Ovary (tissue), 9 donors: ENCODE data around the gene PDSS2. TPM values are rescaled to one million over a fixed set of nuclear protein-coding genes. Genes with fewer than 3 reads are reported as not detected.

Source experiments
- DNase-seq, 5 donors: peaks; one replicate each; pipeline ENCODE4 v3.0.0-alpha.2; 2019 to 2020
- H3K27ac ChIP-seq, 2 donors: fragments of 200-600 bp; one replicate each; pipeline versions ENCODE4 v1.5.1 to v1.8.0; 2019 to 2022
- H3K27me3 ChIP-seq: fragments of 200-600 bp; one replicate; pipeline ENCODE4 v1.8.0; 2022
- H3K36me3 ChIP-seq: fragments of 200-600 bp; sonication (generic); one replicate; pipeline ENCODE4 v1.5.1; 2019
- H3K4me1 ChIP-seq: one replicate; pipeline ENCODE4 v1.8.1; 2013; ENCODE audit warnings: mild to moderate bottlenecking, moderate library complexity; ENCODE audit not compliant: insufficient read depth
- H3K4me3 ChIP-seq: fragments of 200-600 bp; sonication (generic); one replicate; pipeline ENCODE4 v1.5.1; 2017
- H3K9me3 ChIP-seq, 2 donors: fragments of 200-600 bp in 1 of 2; sonication (generic) in 1 of 2; one replicate each; pipeline versions ENCODE4 v1.5.1 to v1.8.1; 2013 to 2019; ENCODE audit warnings: mild to moderate bottlenecking in 1 of 2, moderate library complexity in 1 of 2
- CTCF ChIP-seq, 3 donors: fragments of 450-650 bp in 2 of 3; fragments of 200-600 bp in 1 of 3; IDR thresholded peaks; one replicate each; pipeline versions ENCODE4 v1.5.1 to v1.8.0; 2016 to 2022; ENCODE audit warnings: antibody characterized with exemption in 3 of 3, mild to moderate bottlenecking in 1 of 3
- EP300 ChIP-seq: sonication (generic); formaldehyde crosslinking; IDR thresholded peaks from one replicate; pipeline ENCODE4 v1.6.1; 2017; ENCODE audit warnings: antibody characterized with exemption
- POLR2A ChIP-seq: fragments of 450-650 bp; IDR thresholded peaks from one replicate; pipeline ENCODE4 v1.6.1; 2017; ENCODE audit warnings: antibody characterized with exemption, mild to moderate bottlenecking, moderate library complexity
- WGBS, 3 donors: extraction: QIAGEN DNeasy Blood & Tissue Kit in 1 of 3; methylation state at CpG; one replicate each; pipeline versions ENCODE4 v1.1.5 to v1.1.7; 2013 to 2017; 5-methylcytosine and 5-hydroxymethylcytosine counted together
- intact Hi-C, 4 donors: fragments of 100-400 bp; cut with DNase I; formaldehyde crosslinking; loops; one replicate each; pipeline versions ENCODE4 v1.11.0 to v1.15.1; 2022 to 2023
- polyA plus RNA-seq, 2 donors: library from polyadenylated mRNA; stranded (reverse); fragments of 200-250 nt in 1 of 2; fragments of 350-450 nt in 1 of 2; fragmentation: Illumina TruSeq in 1 of 2; extraction: RNeasy Lipid Tissue Mini Kit (QIAGEN cat#74804) in 1 of 2; gene quantifications; one replicate each; pipeline ENCODE4 v1.2.3, GENCODE V29; 2013 to 2014
- total RNA-seq, 7 donors: library from RNA; depleted of rRNA in 2 of 7; stranded (reverse); fragments of >200 nt in 2 of 7; fragmentation: NEBNext Ultra II Directional in 3 of 7; extraction: Animal tissue kit (Norgen Biotek cat#: 25700) in 3 of 7; gene quantifications; one replicate each; pipeline versions ENCODE4 v1.1.0 to v1.2.4, GENCODE V29; 2016 to 2023
- donor health status: DM: no; HTN: no; CAD: no; lungs with moderate emphysema.
- donor health status: DM: no; HTN: no; CAD: no.
- donor health status: Bipolar disorder and iron deficiency.
- donor health status: DM: yes; HTN: yes; CAD: no.
- donor health status: DM: no; HTN: no; CAD: no.
- donor health status: DM: yes; HTN: yes; CAD: no.

Gene PDSS2
- total and polyA plus RNA-seq, 9 donors = 8.2 to 17.5 (median 12.0) TPM

- Histone ChIP-seq H3K36me3 (no peaks in the 10 kb centered on the region), H3K4me1 (no peaks in the 10 kb centered on the region), H3K27me3 (no peaks in the 10 kb centered on the region), H3K27ac (no peak overlapping the region), H3K9me3 (no peaks in the 10 kb centered on the region), H3K4me3 (no peak overlapping the region)
- intact Hi-C loops = no loop called here
- DNase-seq = no peak
- 97 to 98% (median 97%) methylated on average over 2 of the region's 2 CpGs for WGBS, 3 donors
- TF ChIP-seq EP300 (no peak), CTCF (IDR thresholded peaks at IDR 0.05) (no peak), POLR2A (no peak)
Observed at GRCh38 chr6:107357031-107357430, 102.3 kb downstream of the PDSS2 start.

- Histone ChIP-seq H3K36me3 (no peaks in the 10 kb centered on the region), H3K27me3 (no peaks in the 10 kb centered on the region), H3K27ac (no peak overlapping the region), H3K4me1 (no peaks in the 10 kb centered on the region), H3K9me3 (no peaks in the 10 kb centered on the region), H3K4me3 (no peak overlapping the region)
- WGBS, 3 donors = 85 to 91% (median 91%) methylated on average over 3 of the region's 3 CpGs
- DNase-seq = no peak
- intact Hi-C loops = no loop called here
- no peak for TF ChIP-seq EP300
- no peak for TF ChIP-seq CTCF (IDR thresholded peaks at IDR 0.05)
- no peak for TF ChIP-seq POLR2A
Observed at GRCh38 chr6:107355659-107356058, 103.7 kb downstream of the PDSS2 start.

GRCh38 chr6:107354451-107354850, 104.9 kb downstream of the PDSS2 start:
- H3K4me1 ChIP-seq = no peaks in the 10 kb centered on the region
- intact Hi-C loops = no loop called here

GRCh38 chr6:107353773-107354382, 105.5 kb downstream of the PDSS2 start:
- no peaks in the 10 kb centered on the region for H3K27me3 ChIP-seq

More at GRCh38 chr6:107354451-107354850, 104.9 kb downstream of the PDSS2 start:
- no peak for DNase-seq
- TF ChIP-seq POLR2A (no peak), CTCF (IDR thresholded peaks at IDR 0.05) (no peak), EP300 (no peak)
- 26 to 35% (median 35%) methylated on average over 2 of the region's 2 CpGs for WGBS, 3 donors
- H3K36me3 ChIP-seq = no peaks in the 10 kb centered on the region
- H3K9me3 ChIP-seq = no peaks in the 10 kb centered on the region
- no peak overlapping the region for H3K4me3 ChIP-seq
- H3K27me3 ChIP-seq = no peaks in the 10 kb centered on the region
- no peak overlapping the region for H3K27ac ChIP-seq

More at GRCh38 chr6:107353773-107354382, 105.5 kb downstream of the PDSS2 start:
- H3K9me3 ChIP-seq = no peaks in the 10 kb centered on the region
- WGBS, 3 donors = 79 to 84% (median 83%) methylated on average over 1 of the region's 1 CpG
- no peaks in the 10 kb centered on the region for H3K36me3 ChIP-seq
- no peak for DNase-seq
- H3K4me3 ChIP-seq = no peak overlapping the region
- no peak overlapping the region for H3K27ac ChIP-seq
- intact Hi-C loops = no loop called here
- H3K4me1 ChIP-seq = no peaks in the 10 kb centered on the region
- TF ChIP-seq CTCF (IDR thresholded peaks at IDR 0.05) (no peak), EP300 (no peak), POLR2A (no peak)
